ENCODE measurements around the gene SLC16A11.
"Not testable (repeated sequence)": the region's sequence is repeated elsewhere in the genome, so short reads cannot be mapped to it uniquely, and the experiment has no call there.

Gene SLC16A11

GRCh38 chr17:6994666-6995256 lies 49.1 kb downstream of the SLC16A11 start:
- no peak for DNase-seq (ENCODE audit: low read depth)
- H3K4me3 ChIP-seq (ENCODE audit: low read length), result no peak overlapping the region
- TF ChIP-seq CTCF (conservative IDR thresholded peaks at IDR 0.05; ENCODE audit: low read depth, low read length), result no peak

DNA sequence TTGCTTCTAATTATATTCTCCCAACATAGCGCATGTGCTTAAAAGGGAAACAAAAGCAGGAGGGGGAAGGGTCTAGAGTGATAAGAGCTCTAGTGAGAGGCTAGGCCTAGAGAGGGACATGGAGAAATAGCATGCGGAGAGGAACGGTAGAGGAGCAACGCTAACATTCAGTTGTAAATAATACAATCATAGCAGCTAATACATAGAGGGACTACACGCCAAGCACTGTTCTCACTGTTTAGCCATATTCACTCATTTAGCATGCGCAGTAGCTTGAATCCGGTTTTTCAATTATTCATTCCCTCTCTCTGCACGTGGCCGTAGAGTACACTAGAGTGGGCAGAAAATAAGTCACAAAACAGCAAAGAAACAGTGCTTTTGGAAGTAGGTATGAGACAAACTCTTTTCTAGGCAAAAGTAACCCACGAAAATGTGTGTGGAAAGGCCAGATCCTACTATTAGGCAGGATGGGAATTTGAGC lies 49.7 kb downstream of the SLC16A11 start:
- DNase-seq (ENCODE audit: low read depth), result no peak
- TF ChIP-seq CTCF (conservative IDR thresholded peaks at IDR 0.05; ENCODE audit: low read depth, low read length), result no peak
- no peak overlapping the region for H3K4me3 ChIP-seq (ENCODE audit: low read length)

DNA sequence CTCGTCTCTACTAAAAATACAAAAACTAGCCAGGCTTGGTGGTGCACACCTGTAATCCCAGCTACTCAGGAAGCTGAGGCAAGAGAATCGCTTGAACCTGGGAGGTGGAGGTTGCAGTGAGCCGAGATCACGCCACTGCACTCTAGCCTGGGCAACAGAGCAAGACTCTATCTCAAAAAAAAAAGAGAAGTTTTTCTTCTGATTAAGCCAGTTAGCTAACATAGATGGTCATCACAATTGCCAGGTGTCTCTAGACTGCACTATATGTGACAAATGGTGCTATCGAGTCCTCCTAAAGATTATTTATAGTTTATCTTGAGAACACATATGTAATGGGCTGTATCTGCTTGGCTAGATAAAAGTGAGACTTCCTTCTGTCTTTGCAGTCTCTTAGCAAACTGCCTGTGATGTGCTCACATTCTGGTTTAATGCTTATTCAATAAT lies 50.3 kb downstream of the SLC16A11 start:
- H3K4me3 ChIP-seq (ENCODE audit: low read length); DNase-seq (ENCODE audit: low read depth): not testable (repeated sequence)
